ENCODE data around the gene ADCY2. TPM values are rescaled to one million over a fixed set of nuclear protein-coding genes. Genes with fewer than 3 reads are reported as not detected.
A peak's percentile ranks its signal among the peaks of the same experiment; 100 is the strongest.

The ADCY2 gene
- total RNA-seq, 2 experiments from 2014 or later = not detected

DNA sequence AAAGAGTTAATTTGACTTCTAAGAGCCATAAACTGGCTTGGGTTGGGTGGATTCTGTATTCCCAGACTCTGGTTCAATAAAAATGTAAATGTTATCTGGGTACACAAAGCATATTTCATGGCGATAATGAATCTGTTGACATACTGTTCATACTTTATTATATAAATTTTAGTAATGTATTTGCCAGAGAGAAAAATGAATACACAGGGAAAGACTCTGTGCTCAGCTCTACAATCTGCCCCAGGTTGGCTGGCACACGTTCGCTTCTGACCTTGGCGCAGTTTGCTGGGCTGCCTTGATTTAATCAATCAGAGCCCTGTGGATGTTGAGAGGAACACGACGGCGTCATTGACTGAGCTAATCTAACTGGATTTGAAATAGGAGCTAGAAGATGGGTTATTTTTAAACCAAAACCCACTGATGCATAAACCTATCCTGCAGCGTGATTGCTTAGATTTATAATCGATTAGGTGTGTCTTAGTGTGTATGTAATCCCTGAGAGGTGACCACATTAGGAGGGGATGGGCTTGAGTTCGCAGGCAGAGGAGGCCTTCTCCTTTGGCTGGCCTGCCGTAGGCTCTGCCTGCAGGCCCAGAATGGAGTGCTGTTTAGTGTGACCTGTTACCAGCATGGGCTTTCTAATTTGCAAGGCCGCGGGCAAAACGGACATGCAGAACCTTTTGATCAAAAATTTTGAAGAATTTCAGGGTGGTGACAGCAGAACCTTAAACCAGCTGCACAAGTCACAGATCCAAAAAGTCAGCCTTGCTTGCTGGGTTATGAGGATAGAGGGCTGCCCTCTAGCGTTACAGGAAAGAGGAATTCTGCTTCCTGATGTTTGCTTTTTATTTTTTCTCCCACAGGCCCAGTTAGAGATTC lies 3.9 kb upstream of the ADCY2 start:
- POLR2A ChIA-PET = no interaction called here
- intact Hi-C loops (cut with micrococcal nuclease; ENCODE audit: unreplicated experiment) = no loop called here

DNA sequence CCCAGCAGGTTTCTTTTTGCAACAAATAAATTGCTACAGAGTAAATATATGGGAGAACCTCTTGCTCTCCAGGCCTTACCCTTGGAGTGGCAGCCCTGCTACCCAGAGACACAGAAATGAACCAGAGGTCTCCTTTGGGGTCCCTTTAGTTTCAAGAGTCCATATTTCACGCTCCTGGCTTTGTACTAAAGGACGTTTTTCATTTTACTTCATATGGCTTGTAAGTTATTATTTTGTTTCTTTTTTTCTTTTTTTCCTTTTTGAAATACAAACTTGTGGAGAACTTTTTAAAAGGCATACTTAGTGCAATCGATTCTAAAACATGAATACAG lies 3.3 kb upstream of the ADCY2 start:
- Histone ChIP-seq H3K9me3 (ENCODE audit: low read length) (no peaks in the 10 kb centered on the region), H3K79me2 (ENCODE audit: insufficient read depth, low read depth, low read length) (no peaks in the 10 kb centered on the region), H2AFZ (ENCODE audit: low read length) (no peak overlapping the region), H3K4me3 (ENCODE audit: low read depth, low read length, poor library complexity, severe bottlenecking) (no peak overlapping the region), H3K4me1 (ENCODE audit: insufficient read depth, low read length, poor library complexity, severe bottlenecking) (no peaks in the 10 kb centered on the region), H3K27ac (ENCODE audit: low read depth, low read length, poor library complexity, severe bottlenecking) (no peak overlapping the region), H3K4me2 (ENCODE audit: low read length) (no peak overlapping the region), H3K36me3 (ENCODE audit: insufficient read depth, low read length) (no peaks in the 10 kb centered on the region), H4K20me1 (ENCODE audit: insufficient read depth, low read length) (no peaks in the 10 kb centered on the region), H3K9me2 (ENCODE audit: insufficient read depth, low read length) (no peaks in the 10 kb centered on the region)
- BruUV-seq (replicated peaks) = no TSS peak
- POLR2A ChIA-PET = no interaction called here
- CTCF ChIA-PET (ENCODE audit: unreplicated experiment) = no interaction called here
- intact Hi-C loops (cut with micrococcal nuclease; ENCODE audit: unreplicated experiment) = no loop called here
- no peak for DNase-seq (ENCODE audit: low spot score)
- TF ChIP-seq, protein P1, sequence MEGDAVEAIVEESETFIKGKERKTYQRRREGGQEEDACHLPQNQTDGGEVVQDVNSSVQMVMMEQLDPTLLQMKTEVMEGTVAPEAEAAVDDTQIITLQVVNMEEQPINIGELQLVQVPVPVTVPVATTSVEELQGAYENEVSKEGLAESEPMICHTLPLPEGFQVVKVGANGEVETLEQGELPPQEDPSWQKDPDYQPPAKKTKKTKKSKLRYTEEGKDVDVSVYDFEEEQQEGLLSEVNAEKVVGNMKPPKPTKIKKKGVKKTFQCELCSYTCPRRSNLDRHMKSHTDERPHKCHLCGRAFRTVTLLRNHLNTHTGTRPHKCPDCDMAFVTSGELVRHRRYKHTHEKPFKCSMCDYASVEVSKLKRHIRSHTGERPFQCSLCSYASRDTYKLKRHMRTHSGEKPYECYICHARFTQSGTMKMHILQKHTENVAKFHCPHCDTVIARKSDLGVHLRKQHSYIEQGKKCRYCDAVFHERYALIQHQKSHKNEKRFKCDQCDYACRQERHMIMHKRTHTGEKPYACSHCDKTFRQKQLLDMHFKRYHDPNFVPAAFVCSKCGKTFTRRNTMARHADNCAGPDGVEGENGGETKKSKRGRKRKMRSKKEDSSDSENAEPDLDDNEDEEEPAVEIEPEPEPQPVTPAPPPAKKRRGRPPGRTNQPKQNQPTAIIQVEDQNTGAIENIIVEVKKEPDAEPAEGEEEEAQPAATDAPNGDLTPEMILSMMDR (conservative IDR thresholded peaks at IDR 0.05; ENCODE audit: low read length) = 0 out of 2 replicates have a peak, but pooled peaks have one; percentile 9
- no peak for TF ChIP-seq EZH2phosphoT487 (IDR thresholded peaks at IDR 0.05; ENCODE audit: borderline replicate concordance, low read depth, low read length)

More for the DNA sequence above, 3.9 kb upstream of the ADCY2 start:
- H3K4me1 ChIP-seq (ENCODE audit: insufficient read depth, low read length, poor library complexity, severe bottlenecking) = no peaks in the 10 kb centered on the region
- DNase-seq (ENCODE audit: low spot score) = peak; percentile 2
- no peaks in the 10 kb centered on the region for H4K20me1 ChIP-seq (ENCODE audit: insufficient read depth, low read length)
- no peak overlapping the region for H3K4me2 ChIP-seq (ENCODE audit: low read length)
- H3K9me2 ChIP-seq (ENCODE audit: insufficient read depth, low read length) = no peaks in the 10 kb centered on the region
- TF ChIP-seq, protein P1 (conservative IDR thresholded peaks at IDR 0.05; ENCODE audit: low read length) = peak; percentile 62
- no peak for TF ChIP-seq EZH2phosphoT487 (IDR thresholded peaks at IDR 0.05; ENCODE audit: borderline replicate concordance, low read depth, low read length)
- H3K79me2 ChIP-seq (ENCODE audit: insufficient read depth, low read depth, low read length) = no peaks in the 10 kb centered on the region
- H3K36me3 ChIP-seq (ENCODE audit: insufficient read depth, low read length) = no peaks in the 10 kb centered on the region
- CTCF ChIA-PET (ENCODE audit: unreplicated experiment) = no interaction called here
- no TSS peak for BruUV-seq (replicated peaks)
- H3K4me3 ChIP-seq (ENCODE audit: low read depth, low read length, poor library complexity, severe bottlenecking) = no peak overlapping the region
- no peak overlapping the region for H3K27ac ChIP-seq (ENCODE audit: low read depth, low read length, poor library complexity, severe bottlenecking)
- H3K9me3 ChIP-seq (ENCODE audit: low read length) = no peaks in the 10 kb centered on the region
- no peak overlapping the region for H2AFZ ChIP-seq (ENCODE audit: low read length)

Measured in OCI-LY7 (cell line).